Measurements from ENCODE around the gene SYT15B. TPM values are rescaled to one million over a fixed set of nuclear protein-coding genes. Genes with fewer than 3 reads are reported as not detected.
"Not testable (repeated sequence)": the region's sequence is repeated elsewhere in the genome, so short reads cannot be mapped to it uniquely, and the experiment has no call there.

SYT15B gene
- polyA plus RNA-seq (ENCODE audit: insufficient read length in 4 of 4): 1 to 10 TPM; 1.8 to 3.5 (median 2.7) TPM

GRCh38 chr10:47763554-47764175 is at the start of gene SYT15B:
Gene SYT15B, minus strand, starts transcription at chr10:47763592. Its CDS starts 952 bp downstream, at chr10:47762640.
- DNase-seq (ENCODE audit: low read depth in 4 of 4, low spot score in 3 of 4): not testable (repeated sequence)

GRCh38 chr10:47779590-47779989 is 16.2 kb upstream of the SYT15B start:
- DNase-seq (ENCODE audit: low read depth in 4 of 4, low spot score in 3 of 4): not testable (repeated sequence)

- not testable (repeated sequence) for DNase-seq (ENCODE audit: low read depth in 4 of 4, low spot score in 3 of 4)
Measured at GRCh38 chr10:47775361-47776231, 12.2 kb upstream of the SYT15B start.

GRCh38 chr10:47770745-47771144 is 7.4 kb upstream of the SYT15B start:
- DNase-seq (ENCODE audit: low read depth in 4 of 4, low spot score in 3 of 4): not testable (repeated sequence)

- not testable (repeated sequence) for DNase-seq (ENCODE audit: low read depth in 4 of 4, low spot score in 3 of 4)
Measured at GRCh38 chr10:47768578-47769115, 5.3 kb upstream of the SYT15B start.

GRCh38 chr10:47768085-47768484 is 4.7 kb upstream of the SYT15B start:
- DNase-seq (ENCODE audit: low read depth in 4 of 4, low spot score in 3 of 4): not testable (repeated sequence)

- not testable (repeated sequence) for DNase-seq (ENCODE audit: low read depth in 4 of 4, low spot score in 3 of 4)
Measured at GRCh38 chr10:47767236-47767635, 3.8 kb upstream of the SYT15B start.

- DNase-seq (ENCODE audit: low read depth in 4 of 4, low spot score in 3 of 4): not testable (repeated sequence)
Measured at GRCh38 chr10:47765232-47765631, 1.8 kb upstream of the SYT15B start.

GRCh38 chr10:47762674-47763553 is 478 bp downstream of the SYT15B start:
- DNase-seq (ENCODE audit: low read depth in 4 of 4, low spot score in 3 of 4): not testable (repeated sequence)

GRCh38 chr10:47758855-47759254 is 4.5 kb downstream of the SYT15B start:
- not testable (repeated sequence) for DNase-seq (ENCODE audit: low read depth in 4 of 4, low spot score in 3 of 4)

- DNase-seq (ENCODE audit: low read depth in 4 of 4, low spot score in 3 of 4): not testable (repeated sequence)
Measured at GRCh38 chr10:47756169-47756568, 7.2 kb downstream of the SYT15B start.

GRCh38 chr10:47753871-47754270 is 9.5 kb downstream of the SYT15B start:
- not testable (repeated sequence) for DNase-seq (ENCODE audit: low read depth in 4 of 4, low spot score in 3 of 4)

- not testable (repeated sequence) for DNase-seq (ENCODE audit: low read depth in 4 of 4, low spot score in 3 of 4)
Measured at GRCh38 chr10:47753176-47753575, 10.2 kb downstream of the SYT15B start.

GRCh38 chr10:47751821-47752220 is 11.6 kb downstream of the SYT15B start:
- not testable (repeated sequence) for DNase-seq (ENCODE audit: low read depth in 4 of 4, low spot score in 3 of 4)

GRCh38 chr10:47750360-47750759 is 13.0 kb downstream of the SYT15B start:
- DNase-seq (ENCODE audit: low read depth in 4 of 4, low spot score in 3 of 4): not testable (repeated sequence)

GRCh38 chr10:47746780-47747376 is 16.5 kb downstream of the SYT15B start:
- not testable (repeated sequence) for DNase-seq (ENCODE audit: low read depth in 4 of 4, low spot score in 3 of 4)

- not testable (repeated sequence) for DNase-seq (ENCODE audit: low read depth in 4 of 4, low spot score in 3 of 4)
Measured at GRCh38 chr10:47744881-47745280, 18.5 kb downstream of the SYT15B start.

GRCh38 chr10:47743611-47744550 is 19.5 kb downstream of the SYT15B start:
- DNase-seq (ENCODE audit: low read depth in 4 of 4, low spot score in 3 of 4): not testable (repeated sequence)

GRCh38 chr10:47740868-47741267 is 22.5 kb downstream of the SYT15B start:
- not testable (repeated sequence) for DNase-seq (ENCODE audit: low read depth in 4 of 4, low spot score in 3 of 4)

Measured in left renal pelvis (tissue), 4 donors.